Esophagus squamous epithelium (tissue), 5 donors: ENCODE results near the gene PRKAR1A. TPM values are rescaled to one million over a fixed set of nuclear protein-coding genes. Genes with fewer than 3 reads are reported as not detected.
A peak's percentile ranks its signal among the peaks of the same experiment; 100 is the strongest.

Source experiments
- DNase-seq: peaks from one replicate; lab custom pipeline; 2025; lab: John Stamatoyannopoulos, UW
- H3K27ac ChIP-seq, 4 donors: fragments of 200-600 bp; sonication (generic); one replicate each; pipeline ENCODE4 v1.5.1; 2016 to 2019; ENCODE audit warnings: mild to moderate bottlenecking in 1 of 4
- H3K27me3 ChIP-seq, 4 donors: fragments of 200-600 bp; sonication (generic); 1 replicate in 3 of 4; 2 replicates in 1 of 4; pipeline versions ENCODE4 v1.5.1 to v1.6.0; 2017 to 2021; ENCODE audit warnings: antibody characterized with exemption in 1 of 4
- H3K36me3 ChIP-seq, 3 donors: fragments of 200-600 bp; sonication (generic); one replicate each; pipeline ENCODE4 v1.5.1; 2016 to 2019
- H3K4me1 ChIP-seq, 3 donors: fragments of 200-600 bp; sonication (generic); one replicate each; pipeline ENCODE4 v1.5.1; 2017 to 2019
- H3K4me3 ChIP-seq, 4 donors: fragments of 200-600 bp; sonication (generic); 1 replicate in 3 of 4; 2 replicates in 1 of 4; pipeline ENCODE4 v1.5.1; 2016 to 2019; ENCODE audit warnings: mild to moderate bottlenecking in 2 of 4, moderate library complexity in 1 of 4
- H3K9me3 ChIP-seq, 3 donors: fragments of 200-600 bp; sonication (generic); one replicate each; pipeline ENCODE4 v1.5.1; 2016 to 2019
- CTCF ChIP-seq, 6 experiments: fragments of 450-650 bp in 4 of 6; fragments of 200-600 bp in 2 of 6; sonication (generic) in 2 of 6; IDR thresholded peaks; one replicate each; pipeline ENCODE4 v1.5.1; 2016 to 2019; ENCODE audit warnings: antibody characterized with exemption in 6 of 6, mild to moderate bottlenecking in 4 of 6, moderate library complexity in 4 of 6
- POLR2A ChIP-seq, 4 donors: fragments of 450-650 bp; IDR thresholded peaks; one replicate each; pipeline ENCODE4 v1.6.1; 2017; ENCODE audit warnings: antibody characterized with exemption in 4 of 4, mild to moderate bottlenecking in 4 of 4, moderate library complexity in 3 of 4
- WGBS, 2 donors: methylation state at CpG; one replicate each; pipeline ENCODE4 v1.1.5; 2018; 5-methylcytosine and 5-hydroxymethylcytosine counted together
- intact Hi-C: fragments of 100-400 bp; cut with DNase I; formaldehyde crosslinking; loops from one replicate; pipeline ENCODE4 v1.15.0; 2022
- total RNA-seq, 4 donors: library from RNA; depleted of rRNA; stranded (reverse); fragments of >200 nt; gene quantifications; one replicate each; pipeline ENCODE4 v1.1.0, GENCODE V29; 2016
- donor health status: DM: yes; HTN: yes; CAD: no.

Gene PRKAR1A
- total RNA-seq, 4 donors from 2014 or later: 137 to 195 (median 187) TPM

GRCh38 chr17:68565661-68566441 is 53.6 kb downstream of the PRKAR1A start:
- Histone ChIP-seq H3K27me3 (no peaks in the 10 kb centered on the region), H3K4me1 (peaks cover 0 to 45% (median 27%) of the 10 kb centered on the region in 3 donors), H3K9me3 (no peaks in the 10 kb centered on the region), H3K4me3 (no peak overlapping the region), H3K27ac (peak overlapping the region; percentile 9 to 78 (median 72)), H3K36me3 (no peaks in the 10 kb centered on the region)
- no peak for TF ChIP-seq POLR2A (IDR thresholded peaks at IDR 0.05)
- TF ChIP-seq CTCF (IDR thresholded peaks at IDR 0.05): no peak
- intact Hi-C loops: no loop called here
- no peak for DNase-seq
- WGBS, 2 donors: 65% methylated on average over 3 of the region's 3 CpGs

GRCh38 chr17:68566442-68566738 is 54.2 kb downstream of the PRKAR1A start:
- intact Hi-C loops: no loop called here
- peak overlapping the region in 1 of 4 donors; percentile 36 for H3K27ac ChIP-seq
- DNase-seq: no peak
- H3K4me1 ChIP-seq: peaks cover 0 to 45% (median 27%) of the 10 kb centered on the region in 3 donors
- no peak overlapping the region for H3K4me3 ChIP-seq
- 35 to 55% methylated on average over 2 of the region's 2 CpGs for WGBS, 2 donors
- H3K36me3 ChIP-seq: no peaks in the 10 kb centered on the region
- TF ChIP-seq POLR2A (IDR thresholded peaks at IDR 0.05) (no peak), CTCF (IDR thresholded peaks at IDR 0.05) (no peak)
- no peaks in the 10 kb centered on the region for H3K27me3 ChIP-seq
- no peaks in the 10 kb centered on the region for H3K9me3 ChIP-seq

GRCh38 chr17:68567035-68567434 is 54.8 kb downstream of the PRKAR1A start:
- 58 to 73% methylated on average over 3 of the region's 3 CpGs for WGBS, 2 donors
- DNase-seq: no peak
- Histone ChIP-seq H3K36me3 (no peaks in the 10 kb centered on the region), H3K4me1 (peaks cover 0 to 45% (median 27%) of the 10 kb centered on the region in 3 donors), H3K9me3 (no peaks in the 10 kb centered on the region), H3K4me3 (no peak overlapping the region), H3K27me3 (no peaks in the 10 kb centered on the region), H3K27ac (peak overlapping the region; percentile 4 to 36 (median 10))
- no peak for TF ChIP-seq POLR2A (IDR thresholded peaks at IDR 0.05)
- TF ChIP-seq CTCF (IDR thresholded peaks at IDR 0.05): no peak
- intact Hi-C loops: no loop called here

GRCh38 chr17:68567581-68567980 is 55.4 kb downstream of the PRKAR1A start:
- Histone ChIP-seq H3K9me3 (no peaks in the 10 kb centered on the region), H3K36me3 (no peaks in the 10 kb centered on the region), H3K27me3 (no peaks in the 10 kb centered on the region), H3K27ac (peak overlapping the region; percentile 4 to 36 (median 10)), H3K4me1 (peaks cover 0 to 45% (median 27%) of the 10 kb centered on the region in 3 donors), H3K4me3 (no peak overlapping the region)
- WGBS, 2 donors: 63 to 77% methylated on average over 7 of the region's 8 CpGs
- intact Hi-C loops: no loop called here
- DNase-seq: no peak
- no peak for TF ChIP-seq CTCF (IDR thresholded peaks at IDR 0.05)
- TF ChIP-seq POLR2A (IDR thresholded peaks at IDR 0.05): no peak

GRCh38 chr17:68568581-68568980 is 56.4 kb downstream of the PRKAR1A start:
- Histone ChIP-seq H3K27me3 (no peaks in the 10 kb centered on the region), H3K4me3 (no peak overlapping the region), H3K27ac (no peak overlapping the region), H3K36me3 (no peaks in the 10 kb centered on the region), H3K9me3 (no peaks in the 10 kb centered on the region), H3K4me1 (peaks cover 0 to 42% (median 25%) of the 10 kb centered on the region in 3 donors)
- intact Hi-C loops: no loop called here
- DNase-seq: no peak
- no peak for TF ChIP-seq CTCF (IDR thresholded peaks at IDR 0.05)
- TF ChIP-seq POLR2A (IDR thresholded peaks at IDR 0.05): no peak
- WGBS, 2 donors: 76 to 92% methylated on average over 2 of the region's 2 CpGs
